ENCODE measurements around the gene USHBP1. TPM values are rescaled to one million over a fixed set of nuclear protein-coding genes. Genes with fewer than 3 reads are reported as not detected.
A peak's percentile ranks its signal among the peaks of the same experiment; 100 is the strongest.

USHBP1 gene
- polyA plus RNA-seq, 2 of the 4 experiments (the other 2 are of a cell fraction): 0.03 TPM; not detected in 1

DNA sequence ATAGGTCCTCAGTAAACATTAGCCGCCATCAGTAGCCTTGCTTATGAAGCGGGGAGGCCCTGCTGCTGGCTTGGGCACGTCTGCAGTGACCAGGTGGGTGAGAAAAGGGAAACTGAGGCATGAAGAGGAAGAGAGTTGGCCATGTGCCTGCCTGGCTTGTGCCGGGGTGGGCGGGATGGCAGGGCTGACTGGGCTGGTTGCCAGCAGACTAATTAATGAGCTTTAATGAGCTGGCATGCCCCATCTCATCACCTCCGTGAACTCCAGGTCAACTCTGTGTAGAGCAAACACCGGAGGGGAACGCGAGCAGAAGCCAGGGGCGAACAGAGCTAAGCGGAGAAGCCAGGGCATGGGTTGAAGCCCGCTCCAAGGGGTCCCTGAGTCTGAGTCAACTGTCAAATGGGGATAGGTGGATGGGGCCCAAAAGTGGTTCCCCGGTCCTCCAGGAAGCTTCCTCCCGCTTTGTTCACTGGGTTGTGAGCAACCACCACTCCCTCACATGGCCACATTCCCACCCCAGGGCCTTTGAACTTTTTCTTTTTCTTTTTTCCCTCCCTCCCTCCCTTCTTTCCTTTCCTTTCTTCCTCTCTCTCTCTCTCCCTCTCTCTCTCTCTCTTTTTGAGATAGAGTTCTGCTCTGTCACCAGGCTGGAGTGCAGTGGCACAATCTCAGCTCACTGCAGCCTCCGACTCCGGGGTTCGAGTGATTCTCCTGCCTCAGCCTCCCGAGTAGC lies 27.6 kb downstream of the USHBP1 start:
- Histone ChIP-seq H3K27ac (peak overlapping the region; percentile 99 to 100), H3K4me1 (peaks cover 71% of the 10 kb centered on the region), H3K9me3 (no peaks in the 10 kb centered on the region), H3K4me3 (peak overlapping the region; percentile 88; the same call in 1 of the 3 replicates), H3K4me2 (peak overlapping the region; percentile 100)
- peak in 1 of 2 experiments; percentile 6; a peak in 2 of 6 replicates for ATAC-seq
- ChIA-PET CTCF (interaction anchor here (0.6 to 10.0 kb wide), 3 partner anchors 23 to 89 kb away, joined by 3 to 62 read pairs (median 8); no protein-coding TSS in a partner anchor), POLR2A (interaction anchor here (1.2 kb wide), 1 partner anchor 30 kb away, joined by 7 read pairs; the partner anchor contains the start of gene BABAM1)
- WGBS (ENCODE audit: missing lambda C conversion rate): 73% methylated on average over 16 of the region's 18 CpGs
- TF ChIP-seq HOXB5 (CRISPR knock-in tag; IDR thresholded peaks at IDR 0.05) (no peak), ZC3H11A (IDR thresholded peaks at IDR 0.05) (no peak), FOSB (CRISPR knock-in tag; IDR thresholded peaks at IDR 0.05) (no peak), PBX3 (IDR thresholded peaks at IDR 0.05) (no peak)
- TF ChIP-seq, protein P1, sequence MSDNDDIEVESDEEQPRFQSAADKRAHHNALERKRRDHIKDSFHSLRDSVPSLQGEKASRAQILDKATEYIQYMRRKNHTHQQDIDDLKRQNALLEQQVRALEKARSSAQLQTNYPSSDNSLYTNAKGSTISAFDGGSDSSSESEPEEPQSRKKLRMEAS (IDR thresholded peaks at IDR 0.05): 0 out of 2 replicates have a peak, but pooled peaks have one; percentile 32
- TF ChIP-seq, protein P2, sequence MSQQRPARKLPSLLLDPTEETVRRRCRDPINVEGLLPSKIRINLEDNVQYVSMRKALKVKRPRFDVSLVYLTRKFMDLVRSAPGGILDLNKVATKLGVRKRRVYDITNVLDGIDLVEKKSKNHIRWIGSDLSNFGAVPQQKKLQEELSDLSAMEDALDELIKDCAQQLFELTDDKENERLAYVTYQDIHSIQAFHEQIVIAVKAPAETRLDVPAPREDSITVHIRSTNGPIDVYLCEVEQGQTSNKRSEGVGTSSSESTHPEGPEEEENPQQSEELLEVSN (IDR thresholded peaks at IDR 0.05; ENCODE audit: borderline replicate concordance, low read depth): no peak
- FAIRE-seq: no peak
- DNase-seq (ENCODE audit: low read depth in 1 of 2, low spot score in 1 of 2): no peak

- POLR2A ChIA-PET: interaction anchor here (1.2 to 2.0 kb wide), 3 partner anchors 10 to 31 kb away, joined by 7 to 18 read pairs (median 16); partner anchors contain the start of genes BABAM1, OCEL1 and USE1
- DNase-seq (ENCODE audit: low read depth in 1 of 2, low spot score in 1 of 2) (peak in 1 of 2 experiments; percentile 88), FAIRE-seq (no peak), ATAC-seq (peak; percentile 68 to 69)
- Histone ChIP-seq H3K4me1 (peaks cover 63% of the 10 kb centered on the region), H3K4me2 (peak overlapping the region; percentile 100), H3K27ac (peak overlapping the region; percentile 99 to 100), H3K9me3 (no peaks in the 10 kb centered on the region), H3K4me3 (peak overlapping the region; percentile 88)
- peak; percentile 34 for TF ChIP-seq POLR2A (IDR thresholded peaks at IDR 0.05; ENCODE audit: low read length)
- TF ChIP-seq JUN (IDR thresholded peaks at IDR 0.05): peak in 1 of 2 experiments; percentile 61; a peak in 2 of 5 replicates
- TF ChIP-seq, protein P3, sequence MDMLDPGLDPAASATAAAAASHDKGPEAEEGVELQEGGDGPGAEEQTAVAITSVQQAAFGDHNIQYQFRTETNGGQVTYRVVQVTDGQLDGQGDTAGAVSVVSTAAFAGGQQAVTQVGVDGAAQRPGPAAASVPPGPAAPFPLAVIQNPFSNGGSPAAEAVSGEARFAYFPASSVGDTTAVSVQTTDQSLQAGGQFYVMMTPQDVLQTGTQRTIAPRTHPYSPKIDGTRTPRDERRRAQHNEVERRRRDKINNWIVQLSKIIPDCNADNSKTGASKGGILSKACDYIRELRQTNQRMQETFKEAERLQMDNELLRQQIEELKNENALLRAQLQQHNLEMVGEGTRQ (IDR thresholded peaks at IDR 0.05): no peak
- no peak for TF ChIP-seq CTCF (IDR thresholded peaks at IDR 0.05)
- CTCF ChIA-PET: interaction anchor here (0.6 to 10.0 kb wide), 16 partner anchors 7 to 167 kb away, joined by 3 to 62 read pairs (median 4); partner anchors contain the start of genes ANKLE1, OCEL1 and USHBP1
- 0% methylated on average over 2 of the region's 27 CpGs for WGBS (ENCODE audit: missing lambda C conversion rate)
Measured at GRCh38 chr19:17235971-17236777, 28.4 kb downstream of the USHBP1 start.

DNA sequence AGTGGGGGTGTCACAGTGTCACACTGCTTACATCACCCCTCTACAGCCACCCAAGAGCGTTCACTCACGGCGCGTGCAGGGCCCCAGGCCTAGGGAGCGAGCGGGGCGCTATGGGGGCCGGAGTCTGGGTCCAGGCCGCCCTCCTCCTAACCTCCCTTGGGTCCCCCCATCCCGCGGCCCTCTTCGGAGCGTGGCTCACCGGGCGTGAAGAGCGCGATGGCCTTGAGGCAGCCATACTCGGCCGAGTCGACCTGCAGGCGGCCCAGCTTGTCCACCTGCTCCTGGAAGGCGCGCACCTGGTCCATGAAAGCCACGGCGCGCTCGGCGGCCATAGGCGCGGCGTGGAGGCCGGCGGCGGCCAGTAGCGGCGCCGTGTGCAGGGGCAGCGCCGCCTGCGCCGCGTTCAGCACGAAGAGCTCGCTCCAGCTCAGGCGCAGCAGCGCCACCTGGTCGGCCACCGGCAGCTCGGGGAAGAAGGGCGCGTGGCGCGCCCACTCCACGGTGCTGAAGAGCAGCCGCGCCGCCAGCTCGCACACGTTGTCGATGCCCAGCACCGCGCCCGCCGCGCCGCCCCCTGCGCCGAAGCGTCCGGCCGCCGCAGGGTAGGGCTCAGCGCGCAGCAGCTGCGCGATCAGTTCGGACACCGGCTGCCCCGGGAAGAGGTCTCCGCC lies 29.1 kb downstream of the USHBP1 start:
- TF ChIP-seq, protein P2 (IDR thresholded peaks at IDR 0.05; ENCODE audit: borderline replicate concordance, low read depth): peak; percentile 17; the same call in 1 of the 2 replicates
- 0 out of 2 replicates have a peak, but pooled peaks have one; percentile 77 for TF ChIP-seq RNF2 (IDR thresholded peaks at IDR 0.05; ENCODE audit: borderline replicate concordance, low read depth)
- TF ChIP-seq RAD21 (conservative IDR thresholded peaks at IDR 0.05 in 1 of 2, IDR thresholded peaks at IDR 0.05 in 1 of 2): peak; percentile 22 to 29; a peak in 2 of 5 replicates
- TF ChIP-seq CTCF (IDR thresholded peaks at IDR 0.05): peak; percentile 48
- TF ChIP-seq, protein P1 (IDR thresholded peaks at IDR 0.05): peak; percentile 64; the same call in 1 of the 2 replicates
- TF ChIP-seq PHF8 (IDR thresholded peaks at IDR 0.05; ENCODE audit: borderline replicate concordance, low read depth): 0 out of 2 replicates have a peak, but pooled peaks have one; percentile 13
- TF ChIP-seq, protein P4, sequence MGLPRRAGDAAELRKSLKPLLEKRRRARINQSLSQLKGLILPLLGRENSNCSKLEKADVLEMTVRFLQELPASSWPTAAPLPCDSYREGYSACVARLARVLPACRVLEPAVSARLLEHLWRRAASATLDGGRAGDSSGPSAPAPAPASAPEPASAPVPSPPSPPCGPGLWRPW (IDR thresholded peaks at IDR 0.05): no peak
- no peak for TF ChIP-seq MAFK (IDR thresholded peaks at IDR 0.05; ENCODE audit: partially characterized antibody)
- TF ChIP-seq SMC3 (IDR thresholded peaks at IDR 0.05): peak; percentile 21; the same call in 1 of the 3 replicates
- peak overlapping the region; percentile 100 for H3K4me2 ChIP-seq
- H3K27ac ChIP-seq: peak overlapping the region; percentile 99 to 100
- H3K9me3 ChIP-seq: no peaks in the 10 kb centered on the region
- FAIRE-seq: no peak
- DNase-seq (ENCODE audit: low read depth in 1 of 2, low spot score in 1 of 2): peak in 1 of 2 experiments; percentile 73
- H3K4me1 ChIP-seq: peaks cover 56% of the 10 kb centered on the region
- WGBS (ENCODE audit: missing lambda C conversion rate): no CpG with 5 or more reads among the region's 80 CpGs
- CTCF ChIA-PET: interaction anchor here (0.9 to 10.0 kb wide), 18 partner anchors 8 to 167 kb away, joined by 3 to 62 read pairs (median 4); partner anchors contain the start of genes ANKLE1, OCEL1 and USHBP1
- ATAC-seq: peak; percentile 56 to 79
- H3K4me3 ChIP-seq: peak overlapping the region; percentile 88
- POLR2A ChIA-PET: interaction anchor here (1.2 to 2.0 kb wide), 3 partner anchors 9 to 32 kb away, joined by 7 to 18 read pairs (median 16); partner anchors contain the start of genes BABAM1, OCEL1 and USE1
